Adrenal gland (tissue), 12 donors: ENCODE measurements around the gene SPACA4. TPM values are rescaled to one million over a fixed set of nuclear protein-coding genes. Genes with fewer than 3 reads are reported as not detected.

Experiments
- DNase-seq, 7 donors: peaks; one replicate each; pipeline ENCODE4 v3.0.0-alpha.2; 2019 to 2020
- H3K27ac ChIP-seq, 5 donors: fragments of 200-600 bp; sonication (generic) in 4 of 5; 1 replicate in 3 of 5; 2 replicates in 2 of 5; pipeline versions ENCODE4 v1.5.1 to v1.8.0; 2016 to 2020; ENCODE audit warnings: mild to moderate bottlenecking in 1 of 5
- H3K27me3 ChIP-seq: fragments of 200-600 bp; 2 replicates; pipeline ENCODE4 v1.8.0; 2021
- H3K36me3 ChIP-seq, 2 donors: fragments of 200-600 bp; replicated peaks in 1 of 2; 1 replicate in 1 of 2; 2 replicates in 1 of 2; pipeline versions ENCODE4 v1.5.1 to v1.8.0; 2018 to 2022
- H3K4me1 ChIP-seq, 2 donors: fragments of 200-600 bp; replicated peaks in 1 of 2; 1 replicate in 1 of 2; 2 replicates in 1 of 2; pipeline versions ENCODE4 v1.5.1 to v1.8.0; 2018 to 2021
- H3K4me3 ChIP-seq, 4 donors: fragments of 200-600 bp; sonication (generic) in 3 of 4; one replicate each; pipeline ENCODE4 v1.5.1; 2016 to 2018
- H3K9me3 ChIP-seq, 3 donors: fragments of 200-600 bp; sonication (generic) in 1 of 3; replicated peaks in 1 of 3; 1 replicate in 2 of 3; 2 replicates in 1 of 3; pipeline versions ENCODE4 v1.5.1 to v1.8.0; 2016 to 2021
- CTCF ChIP-seq, 6 experiments: fragments of 450-650 bp in 4 of 6; fragments of 200-600 bp in 2 of 6; sonication (generic) in 1 of 6; IDR thresholded peaks; 1 replicate in 5 of 6; 2 replicates in 1 of 6; pipeline versions ENCODE4 v1.5.1 to v1.8.0; 2016 to 2021; ENCODE audit warnings: antibody characterized with exemption in 6 of 6, mild to moderate bottlenecking in 2 of 6, moderate library complexity in 1 of 6
- POLR2A ChIP-seq, 2 donors: fragments of 450-650 bp; IDR thresholded peaks; one replicate each; pipeline ENCODE4 v1.6.1; 2017; ENCODE audit warnings: antibody characterized with exemption in 2 of 2, mild to moderate bottlenecking in 2 of 2, moderate library complexity in 1 of 2
- WGBS, 4 donors: extraction: QIAGEN DNeasy Blood & Tissue Kit in 2 of 4; methylation state at CpG; one replicate each; pipeline versions ENCODE4 v1.1.5 to v1.1.7; 2013 to 2017; 5-methylcytosine and 5-hydroxymethylcytosine counted together
- intact Hi-C, 2 donors: fragments of 100-400 bp; cut with DNase I; formaldehyde crosslinking; loops; one replicate each; pipeline versions ENCODE4 v1.14.1 to v1.15.0; 2022 to 2023
- polyA plus RNA-seq, 3 donors: library from polyadenylated mRNA; stranded (reverse); fragments of 200-250 nt in 2 of 3; fragments of 350-450 nt in 1 of 3; fragmentation: Illumina TruSeq in 1 of 3; extraction: RNeasy Lipid Tissue Mini Kit (QIAGEN cat#74804) in 1 of 3; gene quantifications; one replicate each; pipeline ENCODE4 v1.2.3, GENCODE V29; 2013 to 2014
- total RNA-seq, 9 donors: library from RNA; depleted of rRNA in 4 of 9; stranded (reverse); fragments of >200 nt in 4 of 9; fragments of 120-200 nt in 1 of 9; fragmentation: NEBNext Ultra II Directional in 1 of 9; extraction: Animal tissue kit (Norgen Biotek cat#: 25700) in 1 of 9; gene quantifications; one replicate each; pipeline versions ENCODE4 v1.1.0 to v1.2.4, GENCODE V29; 2013 to 2023
- donor health status: healthy with polysubstance abuse.
- donor health status: Bipolar disorder and iron deficiency.
- donor health status: DM: yes; HTN: yes; CAD: no.
- donor health status: DM: no; HTN: no; CAD: no.
- donor health status: DM: no; HTN: no; CAD: no.
- donor health status: DM: yes; HTN: yes; CAD: no.

SPACA4 gene
- total and polyA plus RNA-seq, 12 donors, result not detected

GRCh38 chr19:48651683-48652048, 45.1 kb downstream of the SPACA4 start:
- no peak for DNase-seq
- intact Hi-C loops, result no loop called here
- H3K36me3 ChIP-seq, result no peaks in the 10 kb centered on the region
- WGBS, 4 donors, result 76 to 99% (median 93%) methylated on average over 2 to 5 of the region's 5 CpGs
- no peak overlapping the region for H3K4me3 ChIP-seq
- TF ChIP-seq CTCF (IDR thresholded peaks at IDR 0.05), result no peak
- no peak for TF ChIP-seq POLR2A (IDR thresholded peaks at IDR 0.05)
- H3K27me3 ChIP-seq, result no peaks in the 10 kb centered on the region
- no peaks in the 10 kb centered on the region for H3K4me1 ChIP-seq
- H3K27ac ChIP-seq, result no peak overlapping the region
- H3K9me3 ChIP-seq, result no peaks in the 10 kb centered on the region

GRCh38 chr19:48654299-48655059, 47.9 kb downstream of the SPACA4 start:
- Histone ChIP-seq H3K27me3 (no peaks in the 10 kb centered on the region), H3K36me3 (no peaks in the 10 kb centered on the region), H3K27ac (no peak overlapping the region), H3K9me3 (no peaks in the 10 kb centered on the region), H3K4me3 (no peak overlapping the region), H3K4me1 (no peaks in the 10 kb centered on the region)
- DNase-seq, result no peak
- 45 to 62% (median 48%) methylated on average over 8 to 11 of the region's 11 CpGs for whole genome bisulfite sequencing, 4 donors
- intact Hi-C loops, result no loop called here
- no peak for TF ChIP-seq CTCF (IDR thresholded peaks at IDR 0.05)
- no peak for TF ChIP-seq POLR2A (IDR thresholded peaks at IDR 0.05)

- H3K36me3 ChIP-seq, result no peaks in the 10 kb centered on the region
- H3K27ac ChIP-seq, result no peak overlapping the region
- peaks cover 0 to 9% of the 10 kb centered on the region in 2 donors for H3K4me1 ChIP-seq
- intact Hi-C loops, result no loop called here
- no peaks in the 10 kb centered on the region for H3K9me3 ChIP-seq
- DNase-seq, result no peak
- TF ChIP-seq POLR2A (IDR thresholded peaks at IDR 0.05), result no peak
- no peak for TF ChIP-seq CTCF (IDR thresholded peaks at IDR 0.05)
- no peaks in the 10 kb centered on the region for H3K27me3 ChIP-seq
- H3K4me3 ChIP-seq, result no peak overlapping the region
- WGBS, 4 donors, result 54 to 62% (median 57%) methylated on average over 16 of the region's 16 CpGs
Observed at GRCh38 chr19:48656840-48657474, 50.4 kb downstream of the SPACA4 start.

Other genes with a start within 250 kb of the SPACA4 start
- 10 to 100 TPM in 6 of 9 donors, 1 to 10 TPM in 3; 3.3 to 26.3 (median 10.9) TPM for gene TMEM143, start 242.8 kb upstream of the SPACA4 start, total RNA-seq
- gene TMEM143, start 242.8 kb upstream of the SPACA4 start, polyA plus RNA-seq, result 10 to 100 TPM in 2 of 3 donors, 1 to 10 TPM in 1; 9.6 to 26.5 (median 20.1) TPM
- gene SYNGR4, start 242.4 kb upstream of the SPACA4 start, total RNA-seq, result not detected
- under 1 TPM in 1 of 3 donors, not detected in 2; 0.13 TPM for gene SYNGR4, start 242.4 kb upstream of the SPACA4 start, polyA plus RNA-seq
- gene KDELR1, start 215.2 kb upstream of the SPACA4 start, total RNA-seq, result 100 to 1,000 TPM in 7 of 9 donors, 10 to 100 TPM in 2; 63.4 to 201 (median 161) TPM
- gene KDELR1, start 215.2 kb upstream of the SPACA4 start, polyA plus RNA-seq, result 100 to 1,000 TPM; 110 to 146 (median 126) TPM
- 1 to 10 TPM in 3 of 9 donors, under 1 TPM in 6; 0.12 to 1.8 (median 0.57) TPM for gene GRIN2D, start 213.1 kb upstream of the SPACA4 start, total RNA-seq
- 1 to 10 TPM in 1 of 3 donors, under 1 TPM in 2; 0.11 to 1.0 (median 0.64) TPM for gene GRIN2D, start 213.1 kb upstream of the SPACA4 start, polyA plus RNA-seq
- gene GRWD1, start 160.8 kb upstream of the SPACA4 start, total RNA-seq, result 10 to 100 TPM in 8 of 9 donors, 1 to 10 TPM in 1; 8.5 to 48.4 (median 27.8) TPM
- 10 to 100 TPM in 1 of 3 donors, 1 to 10 TPM in 2; 6.6 to 15.7 (median 7.5) TPM for gene GRWD1, start 160.8 kb upstream of the SPACA4 start, polyA plus RNA-seq
- gene KCNJ14, start 151.2 kb upstream of the SPACA4 start, total RNA-seq, result under 1 TPM; 0.09 to 0.83 (median 0.44) TPM
- under 1 TPM; 0.16 to 0.56 (median 0.34) TPM for gene KCNJ14, start 151.2 kb upstream of the SPACA4 start, polyA plus RNA-seq
- gene CYTH2, start 137.4 kb upstream of the SPACA4 start, total RNA-seq, result 10 to 100 TPM; 28.5 to 93.5 (median 53.7) TPM
- gene CYTH2, start 137.4 kb upstream of the SPACA4 start, polyA plus RNA-seq, result 10 to 100 TPM; 26.3 to 91.7 (median 51.8) TPM
- gene LMTK3, start 94.9 kb upstream of the SPACA4 start, total RNA-seq, result 1 to 10 TPM in 7 of 9 donors, under 1 TPM in 2; 0.06 to 4.4 (median 2.2) TPM
- gene LMTK3, start 94.9 kb upstream of the SPACA4 start, polyA plus RNA-seq, result 10 to 100 TPM in 1 of 3 donors, 1 to 10 TPM in 1, under 1 TPM in 1; 0.57 to 15.1 (median 2.3) TPM
- gene SULT2B1, start 54.6 kb upstream of the SPACA4 start, total RNA-seq, result 1 to 10 TPM in 2 of 9 donors, under 1 TPM in 4, not detected in 3; 0.22 to 1.4 (median 0.49) TPM
- gene SULT2B1, start 54.6 kb upstream of the SPACA4 start, polyA plus RNA-seq, result under 1 TPM; 0.24 to 0.88 (median 0.72) TPM
- under 1 TPM in 2 of 9 donors, not detected in 7; 0.17 to 0.75 TPM for gene FAM83E, start 8.3 kb downstream of the SPACA4 start, total RNA-seq
- 1 to 10 TPM in 1 of 3 donors, under 1 TPM in 1, not detected in 1; 0.24 to 1.6 TPM for gene FAM83E, start 8.3 kb downstream of the SPACA4 start, polyA plus RNA-seq
- gene RPL18, start 12.4 kb downstream of the SPACA4 start, total RNA-seq, result 1,000 to 10,000 TPM; 1,183 to 3,315 (median 1,689) TPM
- 1,000 to 10,000 TPM in 2 of 3 donors, 100 to 1,000 TPM in 1; 575 to 5,137 (median 3,671) TPM for gene RPL18, start 12.4 kb downstream of the SPACA4 start, polyA plus RNA-seq
- 10 to 100 TPM; 11.7 to 27.9 (median 17.9) TPM for gene SPHK2, start 12.8 kb downstream of the SPACA4 start, total RNA-seq
- gene SPHK2, start 12.8 kb downstream of the SPACA4 start, polyA plus RNA-seq, result 10 to 100 TPM in 2 of 3 donors, 1 to 10 TPM in 1; 4.3 to 29.9 (median 12.6) TPM
- gene DBP, start 30.6 kb downstream of the SPACA4 start, total RNA-seq, result 10 to 100 TPM; 24.3 to 78.3 (median 49.2) TPM
- 10 to 100 TPM; 11.5 to 80.6 (median 57.9) TPM for gene DBP, start 30.6 kb downstream of the SPACA4 start, polyA plus RNA-seq
- 10 to 100 TPM in 8 of 9 donors, 1 to 10 TPM in 1; 6.0 to 44.2 (median 21.7) TPM for gene CA11, start 39.4 kb downstream of the SPACA4 start, total RNA-seq
- gene CA11, start 39.4 kb downstream of the SPACA4 start, polyA plus RNA-seq, result 100 to 1,000 TPM in 1 of 3 donors, 10 to 100 TPM in 2; 17.7 to 125 (median 50.4) TPM
- 1 to 10 TPM in 1 of 9 donors, under 1 TPM in 5, not detected in 3; 0.11 to 2.4 (median 0.42) TPM for gene NTN5, start 66.3 kb downstream of the SPACA4 start, total RNA-seq
- 1 to 10 TPM in 2 of 3 donors, under 1 TPM in 1; 0.11 to 2.4 (median 1.1) TPM for gene NTN5, start 66.3 kb downstream of the SPACA4 start, polyA plus RNA-seq
- not detected for gene FUT2, start 89.2 kb downstream of the SPACA4 start, total RNA-seq
- gene FUT2, start 89.2 kb downstream of the SPACA4 start, polyA plus RNA-seq, result under 1 TPM in 2 of 3 donors, not detected in 1; 0.03 to 0.24 TPM
- 10 to 100 TPM in 8 of 9 donors, 1 to 10 TPM in 1; 9.4 to 45.9 (median 23.4) TPM for gene MAMSTR, start 113.0 kb downstream of the SPACA4 start, total RNA-seq
- 10 to 100 TPM in 2 of 3 donors, 1 to 10 TPM in 1; 8.9 to 57.9 (median 31.9) TPM for gene MAMSTR, start 113.0 kb downstream of the SPACA4 start, polyA plus RNA-seq
- gene RASIP1, start 133.9 kb downstream of the SPACA4 start, total RNA-seq, result 10 to 100 TPM in 8 of 9 donors, 1 to 10 TPM in 1; 7.3 to 23.1 (median 16.7) TPM
- gene RASIP1, start 133.9 kb downstream of the SPACA4 start, polyA plus RNA-seq, result 10 to 100 TPM in 2 of 3 donors, 1 to 10 TPM in 1; 5.1 to 38.9 (median 34.6) TPM
- gene IZUMO1, start 140.2 kb downstream of the SPACA4 start, total RNA-seq, result 1 to 10 TPM in 3 of 9 donors, under 1 TPM in 3, not detected in 3; 0.70 to 2.9 (median 1.4) TPM
- gene IZUMO1, start 140.2 kb downstream of the SPACA4 start, polyA plus RNA-seq, result 1 to 10 TPM in 2 of 3 donors, under 1 TPM in 1; 0.59 to 1.2 (median 1.2) TPM
- gene FUT1, start 145.9 kb downstream of the SPACA4 start, total RNA-seq, result 1 to 10 TPM; 1.3 to 4.5 (median 2.3) TPM
- 1 to 10 TPM; 1.2 to 1.9 (median 1.7) TPM for gene FUT1, start 145.9 kb downstream of the SPACA4 start, polyA plus RNA-seq
- not detected for gene FGF21, start 148.8 kb downstream of the SPACA4 start, total RNA-seq
- not detected for gene FGF21, start 148.8 kb downstream of the SPACA4 start, polyA plus RNA-seq
- 100 to 1,000 TPM in 7 of 9 donors, 10 to 100 TPM in 2; 57.5 to 163 (median 107) TPM for gene BCAT2, start 204.3 kb downstream of the SPACA4 start, total RNA-seq
- 100 to 1,000 TPM in 1 of 3 donors, 10 to 100 TPM in 2; 82.9 to 114 (median 87.6) TPM for gene BCAT2, start 204.3 kb downstream of the SPACA4 start, polyA plus RNA-seq
- gene HSD17B14, start 229.7 kb downstream of the SPACA4 start, total RNA-seq, result 10 to 100 TPM; 18.9 to 63.0 (median 40.1) TPM
- gene HSD17B14, start 229.7 kb downstream of the SPACA4 start, polyA plus RNA-seq, result 100 to 1,000 TPM in 2 of 3 donors, 1 to 10 TPM in 1; 7.4 to 178 (median 135) TPM